AG04449 (cell line): ENCODE measurements around the gene ODAD3.

Source experiments
- CTCF ChIA-PET: fragments of 350-600 bp; formaldehyde crosslinking; extraction: SDS; loops from one replicate; lab custom pipeline; 2021; ENCODE audit warnings: antibody characterized with exemption; lab: Yijun Ruan, JAX
- POLR2A ChIA-PET: fragments of 400-600, 350-600 bp; formaldehyde crosslinking; extraction: SDS; loops from one replicate; lab custom pipeline; 2020; ENCODE audit warnings: antibody characterized with exemption, inconsistent platforms; lab: Yijun Ruan, JAX
- DNase-seq: peaks from one replicate; pipeline ENCODE4 v3.0.0-alpha.2; 2010; ENCODE audit warnings: low read depth, low spot score
- H3K4me3 ChIP-seq: 2 replicates; pipeline ENCODE4 v1.5.1; 2011; ENCODE audit warnings: low read depth, mild to moderate bottlenecking, control low read depth, low read length
- TF ChIP-seq, protein P1 (sequence below): IDR thresholded peaks from one replicate; pipeline ENCODE4 v1.5.1; 2011; ENCODE audit warnings: mild to moderate bottlenecking, moderate library complexity, low read length, control low read depth, inconsistent platforms; ENCODE audit not compliant: insufficient read depth; ENCODE audit errors: missing control alignments

ODAD3 gene

DNA sequence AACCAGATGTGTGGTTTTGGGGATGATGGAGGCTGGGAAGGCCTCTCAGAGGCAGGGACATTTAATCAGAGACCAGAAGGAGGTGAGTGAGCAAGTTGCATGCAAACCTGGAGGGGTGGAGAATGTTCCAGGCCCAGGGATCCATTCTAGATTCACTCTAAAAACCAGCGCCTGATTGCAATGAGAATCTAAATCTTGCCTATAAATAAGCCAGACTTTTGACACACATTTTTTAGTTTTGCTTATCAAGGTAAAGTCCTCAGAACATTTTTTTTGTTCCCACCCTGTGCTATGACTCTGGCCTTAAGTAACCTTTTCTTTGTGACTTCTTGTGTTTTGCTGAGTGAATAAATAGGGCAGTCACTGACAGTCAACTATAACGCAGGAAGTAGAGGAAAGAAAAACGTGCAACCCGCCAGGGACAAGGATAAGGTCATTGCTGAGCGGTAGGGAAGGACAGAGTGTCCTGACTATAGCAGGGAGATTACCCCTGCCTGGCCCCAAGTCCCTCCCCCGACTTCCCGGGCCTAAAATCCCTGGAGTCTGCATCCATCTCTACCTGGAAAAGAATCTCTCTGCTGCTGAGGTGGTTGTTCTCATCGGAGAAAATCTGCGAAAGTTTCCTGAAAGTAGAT, 30.2 kb downstream of the ODAD3 start:
- no peak for DNase-seq
- TF ChIP-seq, protein P1, sequence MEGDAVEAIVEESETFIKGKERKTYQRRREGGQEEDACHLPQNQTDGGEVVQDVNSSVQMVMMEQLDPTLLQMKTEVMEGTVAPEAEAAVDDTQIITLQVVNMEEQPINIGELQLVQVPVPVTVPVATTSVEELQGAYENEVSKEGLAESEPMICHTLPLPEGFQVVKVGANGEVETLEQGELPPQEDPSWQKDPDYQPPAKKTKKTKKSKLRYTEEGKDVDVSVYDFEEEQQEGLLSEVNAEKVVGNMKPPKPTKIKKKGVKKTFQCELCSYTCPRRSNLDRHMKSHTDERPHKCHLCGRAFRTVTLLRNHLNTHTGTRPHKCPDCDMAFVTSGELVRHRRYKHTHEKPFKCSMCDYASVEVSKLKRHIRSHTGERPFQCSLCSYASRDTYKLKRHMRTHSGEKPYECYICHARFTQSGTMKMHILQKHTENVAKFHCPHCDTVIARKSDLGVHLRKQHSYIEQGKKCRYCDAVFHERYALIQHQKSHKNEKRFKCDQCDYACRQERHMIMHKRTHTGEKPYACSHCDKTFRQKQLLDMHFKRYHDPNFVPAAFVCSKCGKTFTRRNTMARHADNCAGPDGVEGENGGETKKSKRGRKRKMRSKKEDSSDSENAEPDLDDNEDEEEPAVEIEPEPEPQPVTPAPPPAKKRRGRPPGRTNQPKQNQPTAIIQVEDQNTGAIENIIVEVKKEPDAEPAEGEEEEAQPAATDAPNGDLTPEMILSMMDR: no peak
- ChIA-PET CTCF (interaction anchor here (2.9 to 5.3 kb wide), 3 partner anchors 15 to 109 kb away, joined by 8 to 42 read pairs (median 18); partner anchors contain the start of genes RGL3 and TSPAN16), POLR2A (no interaction called here)
- H3K4me3 ChIP-seq: no peak overlapping the region

DNA sequence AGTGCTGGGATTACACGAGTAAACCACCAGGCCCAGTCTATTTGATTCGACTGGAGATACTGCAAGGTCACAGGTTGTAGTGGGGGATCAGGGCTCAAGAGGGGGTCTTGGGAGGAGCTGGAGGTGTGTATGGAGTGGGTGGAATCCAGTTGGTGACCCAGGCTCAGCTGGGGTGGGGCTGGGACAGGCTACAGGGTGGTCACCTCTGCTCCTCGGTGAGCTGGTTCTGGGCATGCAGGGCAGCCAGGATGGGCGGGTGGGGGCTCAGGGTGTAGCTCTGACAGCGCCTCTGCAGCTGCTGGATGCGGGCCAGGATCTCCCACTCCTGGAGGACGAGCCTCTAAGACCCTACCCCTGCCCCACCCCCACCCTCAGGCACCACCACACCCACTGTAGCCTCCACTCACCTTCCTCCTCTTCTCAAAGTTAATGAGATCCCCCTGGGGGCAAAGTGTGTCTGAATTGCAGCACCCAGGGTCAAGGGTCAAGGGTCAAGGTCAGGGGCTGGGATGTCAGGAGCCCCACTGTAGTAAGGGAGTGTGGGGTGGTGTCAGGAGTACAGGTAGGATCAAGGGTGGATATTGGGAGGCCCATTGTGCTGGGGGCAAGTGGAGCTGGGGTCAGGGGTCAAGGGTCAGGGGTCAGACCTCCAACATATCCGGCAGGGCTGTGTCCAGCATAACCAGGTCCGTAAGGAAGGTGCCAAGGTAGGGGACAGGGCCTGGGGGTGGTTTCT, 32.9 kb downstream of the ODAD3 start:
- no peak for DNase-seq
- ChIA-PET POLR2A (no interaction called here), CTCF (interaction anchor here (0.9 to 2.9 kb wide), 6 partner anchors 12 to 81 kb away, joined by 3 to 8 read pairs (median 4); partner anchors contain the start of genes ODAD3 and RGL3)
- TF ChIP-seq, protein P1: no peak
- H3K4me3 ChIP-seq: no peak overlapping the region

DNA sequence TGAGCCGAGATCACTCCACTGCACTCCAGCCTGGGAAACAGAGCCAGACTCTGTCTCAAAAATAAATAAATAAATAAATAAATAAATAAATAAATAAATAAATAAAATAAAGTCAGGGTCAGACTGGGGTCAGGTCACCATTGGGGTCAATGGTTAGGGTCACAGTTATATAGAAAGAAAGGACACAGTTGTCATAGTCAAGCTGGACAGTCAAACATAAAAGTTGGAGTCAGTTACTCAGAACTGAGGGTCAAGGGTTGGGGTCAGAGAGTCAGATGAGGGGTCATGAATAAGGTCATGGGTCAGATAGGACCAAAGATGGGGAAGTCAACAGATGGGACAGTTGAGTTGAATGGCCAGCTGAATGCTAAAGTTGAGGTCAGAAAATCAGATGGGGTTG, 34.1 kb downstream of the ODAD3 start:
- no peak for DNase-seq
- ChIA-PET CTCF (interaction anchor here (1.8 to 2.0 kb wide), 3 partner anchors 18 to 82 kb away, joined by 4 to 8 read pairs (median 8); no protein-coding TSS in a partner anchor), POLR2A (no interaction called here)
- H3K4me3 ChIP-seq: no peak overlapping the region
- TF ChIP-seq, protein P1: no peak

DNA sequence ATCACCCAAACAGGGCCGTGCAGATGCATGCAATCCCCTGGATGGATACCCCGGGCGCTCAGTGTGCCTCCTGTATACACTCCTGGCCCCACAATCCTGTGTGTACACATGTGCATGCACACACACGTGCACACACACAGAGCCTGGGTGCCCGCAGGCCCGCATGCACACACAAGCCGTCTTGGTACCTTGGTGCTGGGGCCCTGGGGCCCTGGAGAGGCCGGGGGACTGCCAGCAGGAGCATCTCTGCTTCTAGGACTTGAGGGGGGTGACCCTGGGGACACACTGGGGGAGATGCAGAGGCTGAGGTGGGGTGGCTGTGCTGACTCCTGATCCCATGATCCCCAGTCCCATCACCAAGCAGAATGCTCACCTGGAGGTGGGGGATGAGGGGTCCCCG, 35.3 kb downstream of the ODAD3 start:
- H3K4me3 ChIP-seq: no peak overlapping the region
- POLR2A ChIA-PET: no interaction called here
- CTCF ChIA-PET: interaction anchor here (0.6 to 2.0 kb wide), 2 partner anchors 17 to 18 kb away, joined by 3 to 8 read pairs; no protein-coding TSS in a partner anchor

DNA sequence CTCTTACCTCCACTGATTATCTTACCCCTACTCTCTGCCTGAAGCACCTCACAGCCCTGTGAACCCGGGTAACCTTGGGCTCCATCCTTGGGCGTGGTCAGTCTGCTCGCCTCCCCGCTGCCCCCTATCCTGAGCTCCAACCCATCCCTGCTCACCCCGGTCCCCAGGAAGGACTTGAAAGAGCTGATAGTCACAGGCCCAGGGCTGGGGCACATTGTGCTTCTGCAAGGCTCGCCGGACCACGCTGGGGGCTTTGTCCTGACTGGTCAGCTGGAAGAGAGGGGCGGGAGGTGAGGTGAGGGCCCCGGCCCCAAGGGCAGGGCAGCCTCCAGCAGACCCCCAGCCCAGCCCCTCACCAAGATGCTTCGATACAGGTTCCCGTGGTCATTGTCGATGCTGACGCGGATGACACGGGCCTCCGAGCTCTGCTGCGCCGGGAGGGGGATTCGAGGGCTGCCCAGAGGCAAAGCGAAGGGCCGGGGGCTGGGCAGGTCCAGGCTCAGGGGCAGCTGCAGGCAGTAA, 37.8 kb downstream of the ODAD3 start:
- no peak for DNase-seq
- no peak overlapping the region for H3K4me3 ChIP-seq
- ChIA-PET POLR2A (no interaction called here), CTCF (interaction anchor here (1.7 to 1.9 kb wide), 2 partner anchors 14 to 16 kb away, joined by 5 to 8 read pairs; no protein-coding TSS in a partner anchor)
- TF ChIP-seq, protein P1: no peak

More for the DNA sequence above, 35.3 kb downstream of the ODAD3 start:
- TF ChIP-seq, protein P1: no peak
- DNase-seq: no peak
